GM13976 (cell line): Measurements from ENCODE around the gene MCM7.

Source experiments
- DNase-seq: peaks from one replicate; pipeline ENCODE4 v3.0.0; 2012; ENCODE audit warnings: low spot score
- in situ Hi-C: fragments of 300-500 bp; cut with MboI; formaldehyde crosslinking; loops from one replicate; pipeline ENCODE4 v1.12.0; 2022; ENCODE audit warnings: low sequenced_read_pairs, mixed read lengths, inconsistent platforms; ENCODE audit not compliant: unreplicated experiment
- TF ChIP-seq, protein P1 (sequence below): IDR thresholded peaks from 2 replicates; pipeline ENCODE4 v1.5.1; 2012; ENCODE audit warnings: borderline replicate concordance, mild to moderate bottlenecking; ENCODE audit not compliant: insufficient read depth; ENCODE audit errors: extremely low read depth, missing control alignments, control extremely low read depth

Gene MCM7

DNA sequence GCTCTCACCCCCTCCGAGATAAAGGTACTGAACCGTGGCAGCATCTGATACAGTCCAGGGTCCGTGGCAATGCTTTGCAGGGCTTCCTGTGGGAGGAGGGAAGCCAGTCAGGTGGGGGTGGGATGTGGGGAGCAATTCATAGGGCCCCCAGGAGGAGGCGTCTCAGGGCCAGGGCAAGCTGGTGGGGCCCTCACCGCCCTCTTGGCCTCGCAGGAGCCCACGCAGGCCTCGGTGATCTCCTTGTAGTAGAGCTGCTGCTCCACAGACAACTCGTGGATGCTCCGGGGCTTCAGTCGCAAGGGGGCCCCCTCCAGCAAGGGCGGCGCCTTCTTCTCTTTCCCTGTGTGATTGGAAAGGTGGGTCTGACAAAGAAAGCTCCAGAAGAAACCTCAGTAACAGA lies 10.7 kb upstream of the MCM7 start:
- in situ Hi-C loops: no loop called here
- TF ChIP-seq, protein P1, sequence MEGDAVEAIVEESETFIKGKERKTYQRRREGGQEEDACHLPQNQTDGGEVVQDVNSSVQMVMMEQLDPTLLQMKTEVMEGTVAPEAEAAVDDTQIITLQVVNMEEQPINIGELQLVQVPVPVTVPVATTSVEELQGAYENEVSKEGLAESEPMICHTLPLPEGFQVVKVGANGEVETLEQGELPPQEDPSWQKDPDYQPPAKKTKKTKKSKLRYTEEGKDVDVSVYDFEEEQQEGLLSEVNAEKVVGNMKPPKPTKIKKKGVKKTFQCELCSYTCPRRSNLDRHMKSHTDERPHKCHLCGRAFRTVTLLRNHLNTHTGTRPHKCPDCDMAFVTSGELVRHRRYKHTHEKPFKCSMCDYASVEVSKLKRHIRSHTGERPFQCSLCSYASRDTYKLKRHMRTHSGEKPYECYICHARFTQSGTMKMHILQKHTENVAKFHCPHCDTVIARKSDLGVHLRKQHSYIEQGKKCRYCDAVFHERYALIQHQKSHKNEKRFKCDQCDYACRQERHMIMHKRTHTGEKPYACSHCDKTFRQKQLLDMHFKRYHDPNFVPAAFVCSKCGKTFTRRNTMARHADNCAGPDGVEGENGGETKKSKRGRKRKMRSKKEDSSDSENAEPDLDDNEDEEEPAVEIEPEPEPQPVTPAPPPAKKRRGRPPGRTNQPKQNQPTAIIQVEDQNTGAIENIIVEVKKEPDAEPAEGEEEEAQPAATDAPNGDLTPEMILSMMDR: no peak
- no peak for DNase-seq

DNA sequence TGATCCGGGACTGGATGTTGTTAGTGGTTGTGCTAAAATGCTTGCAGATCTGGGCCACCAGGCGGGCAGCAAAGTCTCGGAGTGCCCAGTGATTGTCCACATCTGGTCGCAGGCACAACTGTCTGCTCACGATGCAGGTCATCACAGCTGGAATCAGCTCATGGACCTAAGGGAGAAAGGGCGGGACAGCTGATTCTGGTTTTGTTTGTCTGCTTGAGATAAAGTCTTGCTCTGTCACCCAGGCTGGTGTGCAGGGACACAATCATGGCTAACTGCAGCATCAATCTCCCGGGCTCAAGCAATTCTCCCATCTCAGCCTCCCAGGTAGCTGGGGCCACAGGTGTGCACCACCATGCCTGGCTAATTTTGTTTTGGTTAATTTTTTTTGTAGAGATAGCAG lies 10.0 kb upstream of the MCM7 start:
- no peak for DNase-seq
- in situ Hi-C loops: no loop called here
- TF ChIP-seq, protein P1: no peak

DNA sequence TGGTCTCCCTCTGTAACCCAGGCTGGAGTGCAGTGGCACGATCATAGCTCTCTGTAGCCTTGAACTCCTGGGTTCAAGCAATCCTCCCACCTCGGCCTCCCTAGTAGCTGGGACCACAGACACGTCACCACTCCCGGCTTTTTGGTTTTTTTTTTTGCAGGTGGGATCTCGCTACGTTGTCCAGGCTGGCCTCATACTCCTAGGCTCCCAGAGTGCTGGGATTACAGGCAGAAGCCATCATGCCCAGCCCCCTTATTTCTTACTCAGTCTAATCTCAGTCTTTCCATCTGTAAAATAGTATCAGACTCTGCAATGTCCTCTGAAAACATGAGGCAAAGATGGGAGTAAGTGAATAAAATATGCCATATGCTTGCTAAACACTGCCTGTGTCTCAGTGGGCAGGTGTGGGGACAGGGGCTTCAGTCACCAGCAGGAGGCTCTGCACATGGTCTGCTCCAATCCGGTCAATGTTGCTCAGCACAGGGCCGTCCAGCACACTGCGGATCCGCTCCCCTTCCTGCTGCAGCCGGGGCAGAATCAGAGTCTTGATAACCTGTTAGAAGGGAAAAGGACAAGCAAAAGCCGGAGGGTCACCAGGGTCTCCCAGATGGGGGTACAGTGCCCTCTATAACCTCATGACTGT lies 8.4 kb upstream of the MCM7 start:
- in situ Hi-C loops: no loop called here
- DNase-seq: no peak
- TF ChIP-seq, protein P1: no peak

DNA sequence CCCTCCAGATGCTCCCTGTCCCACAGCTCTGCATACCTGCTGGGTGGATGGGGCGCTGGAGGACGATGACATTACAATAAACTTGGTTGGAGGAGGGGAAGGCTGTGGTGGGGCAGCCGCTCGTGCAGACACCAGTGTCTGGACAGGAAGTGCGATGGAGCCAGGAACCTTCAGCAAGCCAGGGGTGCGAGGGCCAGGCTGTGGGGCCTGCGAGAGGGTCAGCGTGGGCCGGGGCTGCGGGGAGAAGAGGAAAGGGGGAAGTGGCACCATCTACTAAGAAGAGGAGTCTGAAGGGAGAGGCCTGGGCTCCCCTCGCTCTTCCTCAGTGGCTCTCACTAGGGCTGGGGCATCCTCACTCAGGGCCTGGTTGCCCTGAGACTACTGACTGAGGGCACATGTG lies 6.7 kb upstream of the MCM7 start:
- TF ChIP-seq, protein P1: no peak
- no peak for DNase-seq
- in situ Hi-C loops: no loop called here

DNA sequence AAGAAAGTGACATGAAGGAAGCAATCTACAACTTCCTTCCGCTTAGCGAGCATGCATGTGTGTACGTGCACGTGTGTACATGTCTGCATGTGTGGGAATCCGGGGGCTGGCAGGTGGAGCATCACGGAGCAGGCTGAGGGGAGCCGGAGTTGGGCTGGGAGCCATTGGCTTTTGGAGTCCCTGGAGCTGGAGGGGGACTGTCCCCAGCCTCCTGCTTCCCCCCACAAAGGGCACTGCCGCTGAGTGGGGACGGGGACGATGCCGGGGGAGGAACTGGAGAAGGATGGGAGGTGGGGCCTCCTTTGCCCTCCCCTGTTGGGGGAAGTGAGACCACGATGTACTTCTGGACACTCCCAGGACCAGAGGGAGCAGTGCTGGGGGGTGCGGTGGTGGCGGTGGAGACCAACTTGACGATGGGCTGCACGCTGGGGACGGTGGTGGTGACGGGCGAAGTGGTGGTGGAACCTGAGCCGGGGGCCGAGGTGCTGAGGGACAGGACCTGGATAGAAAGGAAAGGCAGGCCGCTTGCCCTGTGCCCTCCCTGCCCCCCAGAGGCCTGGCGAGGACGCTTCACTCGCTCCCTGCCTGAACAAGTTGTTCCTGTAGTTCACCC lies 6.0 kb upstream of the MCM7 start:
- no peak for DNase-seq
- in situ Hi-C loops: no loop called here
- TF ChIP-seq, protein P1: no peak

DNA sequence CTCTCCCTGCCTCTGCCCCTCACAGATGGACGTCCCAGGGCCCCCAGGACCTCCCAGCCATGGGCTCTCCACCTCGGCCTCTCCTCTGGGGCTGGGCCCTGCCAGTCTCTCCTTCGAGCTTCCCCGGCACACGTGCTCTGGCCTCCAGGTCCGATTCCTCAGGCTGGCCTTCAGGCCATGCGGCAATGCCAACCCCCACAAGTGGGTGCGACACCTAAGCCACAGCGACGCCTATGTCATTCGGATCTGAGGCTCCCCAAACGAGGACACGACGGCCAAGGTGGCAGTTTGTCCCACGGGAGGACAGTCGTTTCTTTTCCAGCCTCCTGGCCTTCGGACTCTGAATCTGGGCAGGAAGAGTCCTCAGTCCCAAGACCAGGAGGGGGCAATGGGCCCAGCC lies 5.4 kb upstream of the MCM7 start:
- in situ Hi-C loops: no loop called here
- DNase-seq: no peak
- TF ChIP-seq, protein P1: no peak

DNA sequence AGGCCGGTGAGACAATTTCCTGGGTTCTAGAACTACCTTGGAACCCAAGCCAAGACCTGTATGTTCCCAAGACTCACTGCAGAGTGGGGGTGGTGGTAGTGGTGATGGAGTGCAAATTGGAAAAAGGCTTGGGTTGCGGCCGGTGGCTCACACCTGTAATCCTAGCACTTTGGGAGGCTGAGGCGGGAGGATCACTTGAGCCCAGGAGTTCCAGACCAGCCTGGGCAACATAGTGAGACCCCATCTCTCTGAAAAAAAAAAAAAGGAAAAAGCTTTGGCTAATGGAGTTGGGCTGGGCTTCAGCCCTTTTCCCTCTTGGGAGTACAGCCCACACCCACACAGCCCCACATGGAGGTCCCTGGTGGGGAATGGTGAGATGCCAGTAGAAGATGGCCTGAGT lies 4.3 kb upstream of the MCM7 start:
- in situ Hi-C loops: no loop called here
- TF ChIP-seq, protein P1: no peak
- DNase-seq: no peak
